Measurements from ENCODE around the gene GPR141. TPM values are rescaled to one million over a fixed set of nuclear protein-coding genes. Genes with fewer than 3 reads are reported as not detected.

Gene GPR141
- total and polyA plus RNA-seq, 9 of the 15 experiments (the other 6 are each of a cell fraction or from before 2014, with no cell fraction given), result not detected

DNA sequence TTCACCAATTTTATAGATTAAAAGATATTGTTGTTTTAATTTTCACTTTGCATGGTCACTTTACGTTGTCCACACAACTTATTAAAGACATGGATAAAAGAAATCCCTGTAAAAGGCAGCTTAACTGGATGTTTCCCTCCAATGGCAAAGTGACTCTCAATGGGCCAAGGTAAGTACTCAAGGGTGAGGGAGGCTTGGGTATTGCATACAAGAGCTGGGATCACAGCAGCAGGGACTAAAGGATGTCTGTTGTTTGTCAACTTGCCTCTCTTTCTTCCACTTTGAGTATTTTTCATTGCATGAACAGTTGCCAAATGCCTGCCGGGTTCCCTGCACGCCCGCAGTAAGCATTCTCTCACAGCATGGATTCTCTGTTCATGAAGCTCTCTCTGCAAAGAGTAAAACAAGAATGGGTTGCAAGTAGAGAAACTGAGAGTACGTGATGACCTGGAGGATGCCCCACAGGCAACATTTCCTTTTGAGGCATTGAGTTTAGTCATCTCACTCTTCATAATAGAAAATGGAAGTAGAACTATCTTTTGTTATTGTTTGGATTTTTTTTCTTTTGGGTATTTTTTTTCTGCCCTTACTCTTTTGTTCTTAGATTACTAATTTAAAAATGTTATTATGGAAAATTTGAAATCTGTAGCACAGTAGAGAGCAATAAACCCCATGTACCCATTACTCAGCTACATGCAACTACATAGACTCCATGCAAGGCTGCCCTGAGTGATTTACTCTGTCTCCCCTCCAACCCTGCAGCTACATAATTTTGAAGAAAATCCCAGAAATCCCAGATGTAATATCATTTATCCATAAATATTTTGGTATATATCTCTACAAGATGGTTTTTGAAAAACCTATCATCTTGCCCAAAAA, 26.3 kb downstream of the GPR141 start:
- Histone ChIP-seq H3K79me2 (ENCODE audit: control insufficient read depth, insufficient read depth, low read length) (no peaks in the 10 kb centered on the region), H3K4me2 (ENCODE audit: insufficient read depth, low read length) (no peak overlapping the region), H3K27ac (ENCODE audit: extremely low read depth, low read depth, low read length) (no peak overlapping the region), H3K27me3 (ENCODE audit: control insufficient read depth in 2 of 2, insufficient read depth in 2 of 2, low read length in 2 of 2) (no peaks in the 10 kb centered on the region), H3K4me1 (replicated peaks in 1 of 2; ENCODE audit: control insufficient read depth in 2 of 2, insufficient read depth in 2 of 2, low read length in 2 of 2) (no peaks in the 10 kb centered on the region; a peak in 1 of 5 replicates), H3K9me3 (replicated peaks; ENCODE audit: control insufficient read depth, insufficient read depth, low read depth, low read length) (no peaks in the 10 kb centered on the region), H3K9me1 (ENCODE audit: control insufficient read depth, insufficient read depth, low read length) (no peaks in the 10 kb centered on the region), H4K20me1 (replicated peaks; ENCODE audit: control insufficient read depth, insufficient read depth, low read length) (no peaks in the 10 kb centered on the region), H3K4me3 (no peak overlapping the region), H3K36me3 (ENCODE audit: control insufficient read depth, insufficient read depth, low read length) (no peaks in the 10 kb centered on the region), H3K9ac (ENCODE audit: insufficient read depth in 1 of 2, low read depth in 2 of 2, low read length in 2 of 2) (no peak overlapping the region), H2AFZ (ENCODE audit: low read depth, low read length) (no peak overlapping the region)
- ATAC-seq, result no peak
- intact Hi-C loops (cut with micrococcal nuclease) (no loop called here), in situ Hi-C loops (cut with MboI) (no loop called here)
- ChIA-PET POLR2A (no interaction called here), CTCF (ENCODE audit: low intra/inter-chr PET ratio) (no interaction called here)
- no peak for DNase-seq (ENCODE audit: extremely low read depth in 1 of 4, low spot score in 3 of 4)
- no peak for FAIRE-seq
- TF ChIP-seq L3MBTL2 (IDR thresholded peaks at IDR 0.05), result no peak
- TF ChIP-seq ZNF79 (CRISPR knock-in tag; IDR thresholded peaks at IDR 0.05; ENCODE audit: low read depth), result no peak
- no peak for TF ChIP-seq ZNF644 (tag; IDR thresholded peaks at IDR 0.05; ENCODE audit: low read depth)
- TF ChIP-seq POU5F1 (IDR thresholded peaks at IDR 0.05; ENCODE audit: borderline replicate concordance, low read depth, low read length, partially characterized antibody), result no peak
- no peak for TF ChIP-seq E2F3 (CRISPR knock-in tag; IDR thresholded peaks at IDR 0.05)
- TF ChIP-seq FOXA3 (CRISPR knock-in tag; conservative IDR thresholded peaks at IDR 0.05 in 1 of 2, IDR thresholded peaks at IDR 0.05 in 1 of 2), result no peak
- no TSS peak for BruUV-seq (replicated peaks)
- 0% methylated on average over 5 of the region's 5 CpGs for WGBS (ENCODE audit: insufficient coverage, low coverage, missing lambda C conversion rate)

Data from K562 (cell line).